HUES48 (cell line): ENCODE results near the gene TGFBR3L.

Source experiments
- H3K27ac ChIP-seq: one replicate; pipeline ENCODE4 v1.7.0; 2013; ENCODE audit warnings: low read depth, low read length, inconsistent platforms
- H3K27me3 ChIP-seq: 2 replicates; pipeline ENCODE4 v1.6.1; 2013; ENCODE audit warnings: mild to moderate bottlenecking, low read length; ENCODE audit not compliant: control insufficient read depth, insufficient read depth
- H3K36me3 ChIP-seq: 2 replicates; pipeline ENCODE4 v1.6.1; 2013; ENCODE audit warnings: low read length; ENCODE audit not compliant: control insufficient read depth, insufficient read depth
- H3K4me1 ChIP-seq: 2 replicates; pipeline ENCODE4 v1.6.1; 2013; ENCODE audit warnings: mild to moderate bottlenecking, low read length; ENCODE audit not compliant: control insufficient read depth, insufficient read depth
- H3K4me3 ChIP-seq: 2 replicates; pipeline ENCODE4 v1.5.1; 2013; ENCODE audit warnings: mild to moderate bottlenecking, low read depth, low read length
- H3K9ac ChIP-seq: 2 replicates; pipeline ENCODE4 v1.6.1; 2013; ENCODE audit warnings: mild to moderate bottlenecking, low read depth, low read length, moderate library complexity
- H3K9me3 ChIP-seq: 2 replicates; pipeline ENCODE4 v1.6.1; 2013; ENCODE audit warnings: low read length; ENCODE audit not compliant: control insufficient read depth, insufficient read depth

TGFBR3L gene

GRCh38 chr19:7920519-7921301, 6.1 kb downstream of the TGFBR3L start:
- peak overlapping the region; percentile 19; the same call in 1 of the 2 replicates for H3K9ac ChIP-seq
- peaks cover 5% of the 10 kb centered on the region; the same call in 1 of the 2 replicates for H3K4me1 ChIP-seq
- peaks cover 11% of the 10 kb centered on the region; the same call in 1 of the 2 replicates for H3K36me3 ChIP-seq
- H3K27ac ChIP-seq: peak overlapping the region; percentile 82
- H3K27me3 ChIP-seq: peaks cover 32% of the 10 kb centered on the region
- no peaks in the 10 kb centered on the region for H3K9me3 ChIP-seq
- H3K4me3 ChIP-seq: peak overlapping the region; percentile 69

DNA sequence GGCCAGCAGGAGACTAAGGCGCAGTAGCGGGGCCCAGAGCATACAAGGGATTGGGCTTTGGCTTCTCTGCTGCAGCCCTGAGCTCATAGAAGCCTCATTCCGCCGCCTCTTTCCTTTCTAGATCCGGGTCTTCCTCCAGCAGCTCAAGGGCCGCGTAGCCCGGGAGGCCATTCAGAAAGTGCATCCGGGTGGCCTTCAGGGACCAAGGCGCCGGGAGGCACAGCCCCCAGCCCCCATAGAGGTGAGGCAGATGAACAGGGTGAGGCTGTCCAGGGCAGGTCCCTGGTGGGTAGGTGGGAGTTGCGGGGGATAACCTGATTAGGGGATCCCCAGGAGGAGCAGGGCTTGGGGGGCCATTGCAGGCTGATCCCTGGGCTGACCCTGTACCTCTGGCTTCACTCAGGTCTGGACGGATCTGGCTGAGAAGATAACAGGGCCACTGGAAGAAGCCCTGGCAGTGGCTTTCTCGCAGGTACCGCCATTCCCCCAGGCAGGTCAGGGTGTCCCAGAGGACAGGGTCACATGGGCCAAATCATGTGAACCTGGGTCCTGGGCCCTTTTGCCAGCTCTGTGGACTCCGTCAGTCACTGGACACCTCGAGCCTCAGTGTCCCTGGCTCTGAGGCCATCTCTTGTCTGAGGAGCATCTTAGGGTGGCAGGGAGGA, 6.8 kb downstream of the TGFBR3L start:
- peaks cover 11% of the 10 kb centered on the region; the same call in 1 of the 2 replicates for H3K36me3 ChIP-seq
- H3K9me3 ChIP-seq: no peaks in the 10 kb centered on the region
- H3K27me3 ChIP-seq: peaks cover 25% of the 10 kb centered on the region
- H3K4me3 ChIP-seq: peak overlapping the region; percentile 64
- H3K27ac ChIP-seq: peak overlapping the region; percentile 16
- 0 out of 2 replicates have a peak, but pooled peaks cover 8% of the 10 kb centered on the region for H3K4me1 ChIP-seq
- H3K9ac ChIP-seq: no peak overlapping the region

DNA sequence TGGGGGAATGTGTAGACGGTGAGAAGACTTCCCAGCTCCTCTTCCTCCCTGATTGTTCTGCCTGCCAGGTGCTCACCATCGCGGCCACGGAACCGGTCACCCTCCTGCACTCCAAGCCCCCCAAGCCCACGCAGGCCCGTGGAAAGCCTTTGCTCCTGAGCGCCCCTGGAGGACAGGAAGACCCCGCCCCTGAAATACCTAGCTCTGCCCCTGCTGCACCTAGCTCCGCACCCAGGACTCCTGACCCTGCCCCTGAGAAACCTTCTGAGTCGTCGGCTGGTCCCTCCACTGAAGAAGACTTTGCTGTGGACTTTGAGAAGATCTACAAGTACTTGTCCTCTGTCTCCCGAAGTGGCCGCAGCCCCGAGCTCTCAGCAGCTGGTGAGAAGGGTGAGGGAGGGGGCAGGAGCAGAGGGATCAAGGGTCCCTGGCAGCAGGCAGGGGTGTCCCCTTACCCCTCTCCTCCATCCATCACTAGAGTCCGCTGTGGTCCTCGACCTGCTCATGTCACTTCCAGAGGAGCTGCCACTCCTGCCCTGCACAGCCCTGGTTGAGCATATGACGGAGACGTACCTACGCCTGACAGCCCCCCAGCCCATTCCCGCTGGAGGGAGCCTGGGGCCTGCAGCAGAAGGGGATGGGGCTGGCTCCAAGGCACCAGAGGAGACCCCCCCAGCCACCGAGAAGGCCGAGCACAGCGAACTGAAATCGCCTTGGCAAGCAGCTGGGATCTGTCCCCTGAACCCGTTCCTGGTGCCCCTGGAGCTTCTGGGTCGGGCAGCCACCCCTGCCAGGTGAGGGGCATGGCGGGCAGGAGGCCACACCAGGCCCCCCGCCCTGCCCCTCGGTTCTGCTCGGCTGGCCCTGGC, 7.6 kb downstream of the TGFBR3L start:
- Histone ChIP-seq H3K9me3 (no peaks in the 10 kb centered on the region), H3K4me1 (0 out of 2 replicates have a peak, but pooled peaks cover 8% of the 10 kb centered on the region), H3K4me3 (no peak overlapping the region), H3K9ac (no peak overlapping the region), H3K27me3 (peaks cover 18% of the 10 kb centered on the region), H3K27ac (no peak overlapping the region), H3K36me3 (peaks cover 11% of the 10 kb centered on the region; the same call in 1 of the 2 replicates)

DNA sequence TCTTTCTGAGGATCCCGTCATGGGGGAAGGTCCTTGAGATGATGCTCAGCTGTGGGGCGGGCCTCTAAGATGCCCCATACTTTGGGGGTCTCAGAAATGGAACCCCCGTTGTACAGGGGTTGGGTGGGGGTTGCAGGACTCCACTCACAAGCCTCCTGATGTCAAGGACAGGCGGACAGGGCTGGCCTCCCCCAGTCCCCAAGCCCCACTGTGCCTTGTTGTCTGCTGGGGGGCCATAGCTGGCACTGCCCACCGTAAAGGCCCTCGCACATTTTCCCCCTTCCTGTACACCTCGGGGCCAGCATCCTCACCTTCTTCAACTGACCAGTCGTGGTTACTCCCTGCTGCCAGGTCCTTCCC, 8.2 kb downstream of the TGFBR3L start:
- Histone ChIP-seq H3K36me3 (peaks cover 11% of the 10 kb centered on the region; the same call in 1 of the 2 replicates), H3K4me1 (0 out of 2 replicates have a peak, but pooled peaks cover 8% of the 10 kb centered on the region), H3K4me3 (no peak overlapping the region), H3K9me3 (no peaks in the 10 kb centered on the region), H3K27me3 (peaks cover 12% of the 10 kb centered on the region), H3K9ac (no peak overlapping the region), H3K27ac (no peak overlapping the region)

GRCh38 chr19:7923295-7924191, 8.9 kb downstream of the TGFBR3L start:
- Histone ChIP-seq H3K4me1 (0 out of 2 replicates have a peak, but pooled peaks cover 8% of the 10 kb centered on the region), H3K4me3 (no peak overlapping the region), H3K27ac (no peak overlapping the region), H3K36me3 (peaks cover 11% of the 10 kb centered on the region; the same call in 1 of the 2 replicates), H3K9ac (no peak overlapping the region), H3K27me3 (peaks cover 5% of the 10 kb centered on the region), H3K9me3 (no peaks in the 10 kb centered on the region)

- no peaks in the 10 kb centered on the region for H3K27me3 ChIP-seq
- H3K9me3 ChIP-seq: no peaks in the 10 kb centered on the region
- no peak overlapping the region for H3K9ac ChIP-seq
- no peak overlapping the region for H3K4me3 ChIP-seq
- H3K4me1 ChIP-seq: peaks cover 8% of the 10 kb centered on the region; the same call in 1 of the 2 replicates
- H3K36me3 ChIP-seq: peaks cover 13% of the 10 kb centered on the region; the same call in 1 of the 2 replicates
- no peak overlapping the region for H3K27ac ChIP-seq
These were observed 9.6 kb downstream of the TGFBR3L start for GRCh38 chr19:7924241-7924640.

- Histone ChIP-seq H3K9ac (no peak overlapping the region), H3K27me3 (no peaks in the 10 kb centered on the region), H3K9me3 (no peaks in the 10 kb centered on the region), H3K4me3 (peak overlapping the region; percentile 58; the same call in 1 of the 2 replicates), H3K4me1 (peaks cover 5% of the 10 kb centered on the region; the same call in 1 of the 2 replicates), H3K27ac (no peak overlapping the region), H3K36me3 (peaks cover 13% of the 10 kb centered on the region; the same call in 1 of the 2 replicates)
These were observed 10.1 kb downstream of the TGFBR3L start for GRCh38 chr19:7924651-7925170.

- Histone ChIP-seq H3K4me1 (peaks cover 3% of the 10 kb centered on the region; the same call in 1 of the 2 replicates), H3K36me3 (peaks cover 17% of the 10 kb centered on the region), H3K27ac (peak overlapping the region; percentile 68), H3K9ac (no peak overlapping the region), H3K9me3 (no peaks in the 10 kb centered on the region), H3K27me3 (no peaks in the 10 kb centered on the region), H3K4me3 (peak overlapping the region; percentile 58; the same call in 1 of the 2 replicates)
These were observed 10.7 kb downstream of the TGFBR3L start for GRCh38 chr19:7925171-7925851.

DNA sequence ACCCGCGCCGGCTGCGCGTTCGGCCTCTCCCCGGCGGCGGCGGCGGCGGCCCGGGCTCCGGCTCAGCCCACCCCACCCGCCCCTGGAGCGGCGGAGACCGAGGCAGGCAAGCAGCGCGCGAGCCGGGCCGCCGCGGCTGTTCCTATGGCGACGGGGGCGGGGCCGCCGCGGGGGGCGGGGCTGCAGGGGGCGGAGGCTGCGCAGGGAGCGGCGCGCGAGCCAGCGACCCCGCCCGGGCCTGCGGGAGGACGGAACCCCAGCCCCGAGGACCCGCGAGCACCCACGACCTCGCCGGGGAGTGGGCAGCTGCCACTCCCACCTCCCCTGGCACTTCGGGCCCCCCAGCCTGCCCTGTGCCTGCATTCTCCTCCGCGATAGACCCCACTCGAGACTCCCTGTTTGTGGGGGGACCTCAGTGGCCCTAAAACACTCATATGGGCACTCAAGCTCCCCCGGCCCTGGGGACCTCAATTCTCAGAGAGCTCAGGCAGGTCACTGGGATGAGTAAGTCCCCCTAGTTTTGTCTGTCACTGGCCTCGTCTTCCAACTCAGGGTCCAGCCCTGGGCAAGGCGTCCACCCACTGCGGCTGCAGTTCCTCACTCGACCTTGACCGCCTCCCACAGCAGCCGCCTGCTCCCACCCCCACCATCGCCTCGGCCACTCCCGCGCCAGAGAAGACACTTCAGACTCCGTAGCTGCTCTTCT, 11.5 kb downstream of the TGFBR3L start, which contains the start of gene CTXN1:
Gene CTXN1, minus strand, starts transcription at position 115 of the 706 bp plus-strand sequence. CDS start 597 bp downstream, outside the sequence.
- Histone ChIP-seq H3K27me3 (no peaks in the 10 kb centered on the region), H3K36me3 (peaks cover 26% of the 10 kb centered on the region), H3K4me3 (peak within 1 kb of the TSS; percentile 58), H3K4me1 (peaks cover 3% of the 10 kb centered on the region; the same call in 1 of the 2 replicates), H3K9ac (no peak within 1 kb of the TSS), H3K9me3 (no peaks in the 10 kb centered on the region), H3K27ac (peak within 1 kb of the TSS; percentile 68)
